ENCODE measurements around the gene RDM1.

- TF ChIP-seq GATA2 (IDR thresholded peaks at IDR 0.05; ENCODE audit: low read depth, low read length) (no peak), GATA3 (IDR thresholded peaks at IDR 0.05; ENCODE audit: low read depth, low read length) (no peak)
Measured at GRCh38 chr17:35893751-35894150, 36.8 kb downstream of the RDM1 start.

Measured in SH-SY5Y (cell line).